ENCODE measurements around the gene NBDY.

DNA sequence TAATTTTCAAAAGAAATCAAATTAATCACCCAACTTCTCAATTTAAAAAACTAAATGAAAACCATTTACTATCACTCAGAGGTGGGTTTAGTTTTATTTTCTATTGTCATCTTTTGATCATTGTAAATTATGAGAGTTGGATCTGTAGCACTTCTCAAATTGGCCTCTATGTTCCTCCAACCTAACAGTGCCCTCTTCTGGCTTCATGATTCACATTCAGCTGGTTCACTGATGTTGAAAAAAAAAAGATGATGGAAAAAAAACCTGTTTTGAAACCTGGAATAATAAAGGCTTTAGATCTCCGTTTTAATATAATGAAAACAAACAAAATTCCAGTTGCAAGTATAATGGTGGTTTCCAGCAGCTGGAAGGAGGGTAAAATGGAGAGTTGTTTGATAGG, 2.4 kb upstream of the NBDY start:
- TF ChIP-seq, protein P1, sequence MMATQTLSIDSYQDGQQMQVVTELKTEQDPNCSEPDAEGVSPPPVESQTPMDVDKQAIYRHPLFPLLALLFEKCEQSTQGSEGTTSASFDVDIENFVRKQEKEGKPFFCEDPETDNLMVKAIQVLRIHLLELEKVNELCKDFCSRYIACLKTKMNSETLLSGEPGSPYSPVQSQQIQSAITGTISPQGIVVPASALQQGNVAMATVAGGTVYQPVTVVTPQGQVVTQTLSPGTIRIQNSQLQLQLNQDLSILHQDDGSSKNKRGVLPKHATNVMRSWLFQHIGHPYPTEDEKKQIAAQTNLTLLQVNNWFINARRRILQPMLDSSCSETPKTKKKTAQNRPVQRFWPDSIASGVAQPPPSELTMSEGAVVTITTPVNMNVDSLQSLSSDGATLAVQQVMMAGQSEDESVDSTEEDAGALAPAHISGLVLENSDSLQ (IDR thresholded peaks at IDR 0.05), result no peak
- no peak for TF ChIP-seq FOXA1 (IDR thresholded peaks at IDR 0.05)
- TF ChIP-seq TARDBP (IDR thresholded peaks at IDR 0.05), result no peak
- no peak for TF ChIP-seq NFRKB (IDR thresholded peaks at IDR 0.05)
- no peak for TF ChIP-seq BHLHE40 (IDR thresholded peaks at IDR 0.05; ENCODE audit: borderline replicate concordance)
- TF ChIP-seq FOXK2 (IDR thresholded peaks at IDR 0.05), result no peak
- TF ChIP-seq SUZ12 (IDR thresholded peaks at IDR 0.05), result no peak
- TF ChIP-seq SP1 (IDR thresholded peaks at IDR 0.05), result no peak
- TF ChIP-seq ZNF384 (IDR thresholded peaks at IDR 0.05), result peak; percentile 86

Data from HEK293T (cell line).